Activated CD8-positive, alpha-beta memory T cell treated with anti-CD3 and anti-CD28 coated beads, Interleukin-2, amount 50 U/mL, for 48 hours (primary cell): ENCODE results near the gene IL13.
A peak's percentile ranks its signal among the peaks of the same experiment; 100 is the strongest.

Experiments
- DNase-seq: peaks from one replicate; pipeline ENCODE4 v3.0.0-alpha.2; 2020

Gene IL13

GRCh38 chr5:132656774-132657355 lies 1.1 kb upstream of the IL13 start:
- peak; percentile 65 for DNase-seq

DNA sequence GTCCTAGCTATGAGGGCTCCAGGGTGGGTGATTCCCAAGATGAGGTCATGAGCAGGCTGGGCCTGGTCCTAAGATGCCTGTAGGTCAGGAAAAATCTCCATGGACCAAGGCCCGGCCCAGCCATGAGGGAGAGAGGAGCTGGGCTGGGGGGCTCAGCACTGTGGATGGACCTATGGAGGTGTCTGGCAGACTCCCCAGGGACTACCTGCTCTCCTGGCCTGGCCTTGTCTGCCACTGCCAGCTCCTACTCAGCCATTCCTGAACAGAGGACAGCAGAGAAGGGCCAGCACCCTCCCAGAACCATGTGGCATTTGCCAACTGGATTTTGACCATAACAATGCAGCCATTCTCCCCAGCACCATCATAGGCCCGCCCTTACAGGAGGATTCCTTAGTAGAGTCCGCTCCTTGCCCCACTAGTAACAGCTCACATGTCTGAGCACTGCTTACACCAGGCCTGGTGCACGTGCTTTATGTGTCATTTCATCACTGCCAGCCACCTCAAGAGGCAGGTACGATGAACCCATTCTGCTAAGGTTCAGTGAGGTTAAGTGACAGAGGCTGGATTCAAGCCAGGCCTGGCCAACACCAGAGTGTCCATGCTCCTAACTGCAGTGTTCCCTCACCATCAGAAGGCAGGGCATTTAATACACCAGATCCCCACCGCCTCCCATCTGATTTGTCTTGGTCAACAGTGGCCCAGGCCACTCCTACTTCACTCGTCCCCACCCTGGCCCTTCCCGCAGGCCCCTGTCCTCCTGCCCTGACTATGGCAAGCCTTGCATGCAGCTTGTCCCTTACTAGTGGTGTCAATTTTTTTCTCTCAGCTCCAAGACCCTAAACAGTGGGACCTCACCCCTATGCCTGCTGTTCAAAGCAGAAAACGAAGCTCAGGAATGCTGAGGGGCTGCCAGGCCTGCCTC lies 669 bp downstream of the IL13 start:
- DNase-seq = peak; percentile 64

GRCh38 chr5:132659598-132660493 lies 1.9 kb downstream of the IL13 start:
- DNase-seq = peak; percentile 51

- DNase-seq = peak; percentile 61
These were observed 3.4 kb downstream of the IL13 start for GRCh38 chr5:132661231-132662003.

DNA sequence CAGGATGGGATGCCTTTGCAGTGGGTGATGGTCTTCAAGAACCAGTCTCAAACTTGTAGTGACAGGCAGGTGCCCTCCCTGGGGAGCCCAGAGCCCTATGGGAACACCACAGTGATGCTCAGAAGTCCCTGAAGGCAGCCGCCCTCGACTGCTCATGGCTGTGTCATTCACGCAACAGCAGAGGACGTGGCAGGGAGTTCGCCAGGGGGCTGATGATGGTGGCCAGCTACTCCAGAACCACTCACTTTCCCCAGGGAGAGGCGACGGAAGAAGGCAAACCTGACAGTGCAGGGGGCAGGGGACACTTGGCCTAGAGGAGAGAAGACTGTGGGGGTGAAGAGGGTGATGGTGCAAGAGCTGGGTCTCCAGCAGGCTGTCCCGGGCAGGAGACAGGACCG lies 4.0 kb downstream of the IL13 start:
- DNase-seq = peak; percentile 59

- DNase-seq = peak; percentile 73
These were observed 5.2 kb downstream of the IL13 start for GRCh38 chr5:132662925-132663770.

- DNase-seq = peak; percentile 54
These were observed 6.1 kb downstream of the IL13 start for GRCh38 chr5:132663771-132664695.

DNA sequence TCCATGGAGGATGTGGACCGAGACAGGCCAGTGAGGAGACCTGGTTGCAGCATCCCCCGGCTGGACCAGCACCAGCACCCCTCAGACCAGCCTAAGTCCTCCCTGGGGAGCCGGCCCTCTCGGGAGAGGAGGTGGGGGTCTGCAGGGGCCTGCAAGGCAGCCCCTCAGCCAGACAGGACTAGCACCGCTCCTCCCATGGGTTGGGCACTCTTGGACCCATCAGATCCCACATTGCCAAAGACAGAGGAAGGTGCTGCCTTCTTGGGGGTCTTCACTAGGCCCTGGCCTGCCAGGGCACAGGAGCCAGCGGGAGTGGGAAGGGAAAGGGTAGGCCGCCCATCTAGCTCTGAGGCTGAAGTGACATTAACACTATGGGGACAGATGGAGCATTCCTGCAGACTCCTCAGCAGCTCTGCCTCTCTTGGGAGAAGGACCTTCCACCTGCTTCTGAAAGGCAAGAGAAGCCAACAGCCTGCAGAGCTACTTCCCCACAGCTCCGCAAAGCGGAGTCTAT lies 6.8 kb downstream of the IL13 start:
- peak; percentile 52 for DNase-seq

DNA sequence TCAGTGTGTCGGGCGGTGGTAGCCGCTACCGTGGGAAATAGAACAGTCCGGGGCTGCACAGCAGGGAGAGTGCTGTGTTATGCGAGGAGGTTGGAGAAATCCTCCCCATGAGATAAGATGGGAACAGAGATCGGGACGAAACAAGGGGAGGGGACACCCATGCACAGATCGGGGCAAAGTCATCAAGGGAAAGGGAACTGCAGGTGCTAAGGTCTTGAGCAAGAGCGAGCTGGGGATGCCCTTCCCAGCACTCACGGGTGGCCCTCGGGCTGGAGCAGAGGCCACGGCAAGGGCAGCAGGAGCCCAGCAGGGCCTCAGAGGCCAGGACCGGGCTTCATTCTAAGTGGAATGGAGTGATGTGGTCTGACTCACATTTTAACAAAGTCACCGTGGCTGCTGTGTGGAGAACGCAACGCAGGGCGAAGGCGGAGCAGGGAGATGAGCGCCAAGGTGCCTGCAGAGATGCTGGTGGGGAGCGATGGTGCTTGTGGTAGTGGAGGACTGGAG lies 7.7 kb downstream of the IL13 start:
- peak; percentile 47 for DNase-seq

DNA sequence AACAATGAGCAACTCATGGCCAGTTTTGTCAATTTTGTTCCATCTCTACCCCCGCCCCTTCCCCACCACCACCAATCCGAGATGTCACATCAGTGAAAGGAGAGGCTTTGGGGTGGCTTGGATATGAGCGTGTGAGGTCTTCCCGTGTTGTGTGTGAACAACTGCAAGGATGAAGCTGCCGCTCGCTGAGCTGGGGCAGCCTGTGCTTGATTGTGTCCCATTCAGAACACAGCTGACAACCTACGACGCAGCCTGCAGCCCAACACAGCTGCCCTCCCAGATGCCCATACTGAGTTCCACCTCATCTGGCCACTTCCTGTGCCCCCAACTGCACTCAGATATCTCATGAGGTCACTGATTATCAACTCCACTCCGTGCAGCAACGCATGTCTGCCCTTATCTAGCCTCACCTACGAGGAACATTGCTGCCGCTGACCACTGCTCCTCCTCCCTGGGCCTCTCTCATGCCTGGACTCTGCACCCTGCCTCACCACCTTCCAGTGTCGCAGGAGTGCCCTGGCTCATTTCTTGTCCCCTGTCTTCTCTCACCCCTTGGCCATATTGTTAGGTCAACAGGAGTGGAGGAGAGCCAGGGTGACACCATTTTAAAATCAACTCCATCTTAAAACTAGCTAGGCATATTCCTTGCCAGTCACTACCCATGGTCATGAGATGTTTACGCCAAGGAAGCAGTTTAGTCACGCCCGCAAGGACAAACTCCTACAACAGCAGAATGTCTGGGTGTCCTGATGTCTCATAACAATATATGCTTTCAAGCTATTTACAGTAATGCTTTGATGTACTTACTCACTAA lies 8.5 kb downstream of the IL13 start:
- no peak for DNase-seq

DNA sequence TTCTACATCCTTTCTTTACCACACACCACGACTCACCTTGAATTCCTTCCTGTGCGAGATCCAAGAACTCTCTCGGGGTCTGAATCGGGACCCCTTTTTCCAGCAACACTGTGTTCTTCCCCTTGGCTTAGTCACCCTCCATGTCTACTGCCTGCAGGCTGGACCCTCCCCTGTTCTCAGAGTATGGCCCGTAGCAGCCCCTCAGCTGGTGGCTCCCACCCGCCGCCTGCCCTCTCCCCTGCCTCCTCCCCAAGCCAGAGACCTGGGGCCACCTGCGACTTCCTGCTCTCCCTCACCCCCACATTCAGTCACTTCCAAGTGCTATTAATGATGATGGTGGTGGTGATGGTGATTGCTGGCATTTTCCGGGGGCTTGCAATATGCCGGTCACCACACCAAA lies 9.3 kb downstream of the IL13 start:
- no peak for DNase-seq

DNA sequence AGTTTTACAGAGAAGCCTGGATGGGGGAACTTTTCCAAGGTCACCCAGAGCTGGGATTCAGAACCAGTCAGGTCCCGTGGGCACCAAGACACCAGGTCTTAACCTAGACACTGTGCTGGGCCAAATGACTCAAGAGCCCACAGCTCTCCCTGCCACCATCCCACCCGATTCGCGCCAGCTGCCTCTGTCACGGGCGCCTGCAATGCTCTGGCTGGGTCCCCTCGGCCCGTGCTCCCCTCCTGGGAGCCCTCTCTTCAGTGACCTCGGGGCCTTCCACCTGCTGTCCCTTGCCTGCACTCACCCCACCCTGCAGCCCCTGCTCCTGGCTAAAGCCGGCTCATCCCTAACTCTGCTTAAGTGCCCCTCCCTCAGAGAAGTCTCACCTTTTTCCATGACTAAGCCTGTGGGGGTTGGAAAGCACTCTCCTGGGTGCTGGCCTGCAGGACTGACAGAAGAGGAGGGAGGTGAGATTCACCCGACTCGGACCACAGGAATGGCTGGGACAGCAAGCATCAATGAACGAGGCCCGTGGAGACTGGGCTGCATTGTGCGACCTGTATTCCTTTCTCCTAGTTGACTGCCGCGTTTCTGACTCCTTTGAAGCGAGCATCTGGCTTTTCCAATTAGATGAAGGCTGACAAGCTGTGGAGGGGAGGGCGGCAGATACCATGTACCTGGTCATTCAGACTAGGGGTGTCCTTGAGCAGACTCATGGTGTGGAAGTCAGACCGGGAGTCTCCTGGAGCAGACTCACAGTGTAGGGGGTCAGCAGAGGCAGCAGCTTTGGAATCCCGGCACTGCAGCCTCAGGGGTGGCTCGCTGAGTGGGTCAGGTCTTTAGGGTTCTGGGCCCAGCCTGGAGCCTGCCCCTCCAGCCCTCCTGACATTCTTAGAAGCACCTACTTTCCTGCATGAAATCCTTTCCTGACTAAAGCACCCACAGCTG lies 10.1 kb downstream of the IL13 start:
- no peak for DNase-seq

- DNase-seq = no peak
These were observed 10.9 kb downstream of the IL13 start for GRCh38 chr5:132668706-132669454.

- DNase-seq = no peak
These were observed 11.5 kb downstream of the IL13 start for GRCh38 chr5:132669455-132669820.

DNA sequence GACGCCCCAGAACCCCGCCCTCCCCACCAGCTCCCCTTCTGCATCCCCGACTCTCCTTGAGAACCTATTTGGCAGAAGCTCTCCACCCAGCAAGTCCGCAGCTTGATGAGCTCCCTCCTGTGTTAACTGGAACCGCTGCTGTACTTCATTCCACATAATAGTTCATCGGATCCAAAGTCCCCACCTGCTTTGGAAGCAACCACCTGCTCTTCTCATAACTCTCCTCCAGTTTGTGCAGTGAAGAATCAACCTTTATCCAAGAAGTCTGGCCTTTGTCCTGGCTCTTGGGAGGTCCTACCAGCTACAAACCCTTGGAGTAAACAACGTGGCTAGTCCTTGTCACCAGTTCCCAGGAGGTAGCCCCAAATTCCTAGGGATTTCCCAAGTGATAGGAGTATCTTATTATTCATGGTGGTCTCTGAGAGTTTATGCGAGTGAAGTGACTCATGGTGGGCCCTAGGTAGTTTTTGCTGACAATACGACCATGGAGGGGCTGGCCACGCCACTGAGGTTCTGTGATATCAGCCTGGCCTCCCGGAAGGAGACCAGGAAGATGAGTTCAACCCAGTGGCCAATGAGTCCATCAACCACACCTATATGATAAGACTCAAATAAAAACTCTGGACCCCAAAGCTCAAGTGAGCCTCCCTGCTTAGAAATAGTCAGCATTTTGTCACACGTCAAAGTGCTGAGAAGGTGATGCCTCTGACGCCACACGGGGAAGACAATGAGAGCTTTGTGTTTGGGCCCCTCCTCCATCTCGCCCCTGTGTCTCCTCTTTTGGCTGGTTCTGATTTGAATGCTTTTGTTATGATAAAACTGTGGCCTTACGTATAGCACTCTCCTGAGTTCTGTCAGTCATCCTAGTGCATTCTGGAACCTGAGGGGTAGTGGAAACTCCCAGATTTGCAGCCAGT lies 12.3 kb downstream of the IL13 start:
- DNase-seq = no peak

DNA sequence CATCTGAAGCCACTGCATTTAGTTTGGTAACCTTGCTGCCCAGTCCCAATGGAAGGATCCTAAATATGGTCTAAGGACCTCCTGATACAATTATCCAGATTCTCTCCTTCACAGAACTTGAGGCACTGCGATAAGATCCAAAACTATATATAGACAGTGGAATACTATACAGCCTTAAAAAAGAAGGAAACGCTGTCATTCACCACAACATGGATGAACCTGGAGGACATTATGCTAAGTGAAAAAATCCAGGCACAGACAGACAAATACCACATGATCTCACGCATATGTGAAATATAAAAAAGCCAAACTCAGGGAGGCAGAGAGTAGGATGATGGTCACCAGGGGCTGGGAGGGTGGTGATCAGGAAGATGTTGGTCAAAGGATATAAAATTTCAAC lies 13.0 kb downstream of the IL13 start:
- DNase-seq = no peak
